Endothelial cell of umbilical vein (primary cell): ENCODE data around the gene CABP5. TPM values are rescaled to one million over a fixed set of nuclear protein-coding genes. Genes with fewer than 3 reads are reported as not detected.

ENCODE experiments used
- BruUV-seq: library from RNA; stranded (reverse); fragments of 400-500 nt; replicated peaks from 2 replicates; lab custom pipeline; 2021; lab: Mats Ljungman, UMichigan
- CTCF ChIA-PET: fragments of 300-600, 350-600 bp; sonication (Branson Sonifier 250); formaldehyde crosslinking; loops from one replicate; lab custom pipeline; 2021; ENCODE audit warnings: antibody characterized with exemption, inconsistent platforms; lab: Charles Lee
- POLR2A ChIA-PET: fragments of 300-600, 350-600 bp; sonication (Branson Sonifier 250); formaldehyde crosslinking; loops from one replicate; lab custom pipeline; 2021; ENCODE audit warnings: antibody characterized with exemption, inconsistent platforms; lab: Charles Lee
- DNase-seq: peaks from one replicate; pipeline ENCODE4 v3.0.0-alpha.2; 2011; ENCODE audit warnings: low read depth, low spot score
- FAIRE-seq: peaks from 2 replicates; lab custom pipeline; 2011; peaks lifted over from hg19 to GRCh38; lab: Jason Lieb, UNC
- H2AFZ ChIP-seq: 2 replicates; pipeline ENCODE4 v1.6.0; 2012; ENCODE audit warnings: low read depth, low read length, control low read depth, inconsistent platforms
- H3K27ac ChIP-seq: 2 replicates; pipeline ENCODE4 v1.5.1; 2011; ENCODE audit warnings: low read depth, mild to moderate bottlenecking, control low read depth, low read length, moderate library complexity; ENCODE audit not compliant: insufficient read depth
- H3K27me3 ChIP-seq, 2 experiments: 2 replicates each; pipeline versions ENCODE4 v1.6.0 to v1.6.1; 2011; ENCODE audit warnings: low read length in 2 of 2, mixed read lengths in 1 of 2; ENCODE audit not compliant: control insufficient read depth in 2 of 2, insufficient read depth in 2 of 2
- H3K36me3 ChIP-seq, 2 experiments: 2 replicates in 1 of 2; 3 replicates in 1 of 2; pipeline ENCODE4 v1.5.1; 2011; ENCODE audit warnings: low read length in 2 of 2, mild to moderate bottlenecking in 1 of 2, moderate library complexity in 1 of 2; ENCODE audit not compliant: control insufficient read depth in 2 of 2, insufficient read depth in 2 of 2; ENCODE audit errors: extremely low read depth in 1 of 2
- H3K4me1 ChIP-seq: 3 replicates; pipeline ENCODE4 v1.5.1; 2011; ENCODE audit warnings: mild to moderate bottlenecking, low read length; ENCODE audit not compliant: control insufficient read depth, insufficient read depth; ENCODE audit errors: extremely low read depth
- H3K4me2 ChIP-seq: 2 replicates; pipeline ENCODE4 v1.6.1; 2011; ENCODE audit warnings: low read length, control low read depth, mixed read lengths; ENCODE audit not compliant: insufficient read depth
- H3K4me3 ChIP-seq, 3 experiments: fragments of 200-600 bp in 1 of 3; sonication (generic), shearing (Covaris generic) in 1 of 3; replicated peaks in 1 of 3; 2 replicates each; pipeline ENCODE4 v1.5.1; 2011 to 2016; ENCODE audit warnings: control low read depth in 3 of 3, low read length in 3 of 3, mild to moderate bottlenecking in 2 of 3, inconsistent platforms in 1 of 3, low read depth in 1 of 3, moderate library complexity in 1 of 3; ENCODE audit not compliant: insufficient read depth in 1 of 3
- H3K79me2 ChIP-seq: 2 replicates; pipeline ENCODE4 v1.6.0; 2012; ENCODE audit warnings: low read length, inconsistent platforms; ENCODE audit not compliant: control insufficient read depth, insufficient read depth
- H3K9ac ChIP-seq: replicated peaks from 2 replicates; pipeline ENCODE3; 2011; ENCODE audit warnings: low read length, control low read depth; ENCODE audit not compliant: insufficient read depth; ENCODE audit errors: extremely low read depth
- H3K9me1 ChIP-seq: replicated peaks from 3 replicates; pipeline ENCODE4 v1.6.0; 2011; ENCODE audit warnings: mild to moderate bottlenecking, low read length; ENCODE audit not compliant: control insufficient read depth, insufficient read depth; ENCODE audit errors: extremely low read depth
- H3K9me3 ChIP-seq: replicated peaks from 2 replicates; pipeline ENCODE4 v1.5.1; 2012; ENCODE audit warnings: low read length, inconsistent platforms; ENCODE audit not compliant: control insufficient read depth, insufficient read depth
- H4K20me1 ChIP-seq: replicated peaks from 2 replicates; pipeline ENCODE3; 2011; ENCODE audit warnings: mild to moderate bottlenecking, low read length; ENCODE audit not compliant: control insufficient read depth, insufficient read depth; ENCODE audit errors: extremely low read depth
- EZH2 ChIP-seq: IDR thresholded peaks from 2 replicates; pipeline ENCODE4 v1.6.1; 2012; ENCODE audit warnings: borderline replicate concordance, low read depth, mild to moderate bottlenecking, moderate library complexity, low read length, inconsistent platforms; ENCODE audit not compliant: severe bottlenecking
- FOS ChIP-seq: IDR thresholded peaks from 2 replicates; pipeline ENCODE4 v1.6.1; 2011; ENCODE audit warnings: mild to moderate bottlenecking, low read length, moderate library complexity, borderline replicate concordance; ENCODE audit not compliant: insufficient read depth
- GATA2 ChIP-seq: IDR thresholded peaks from 2 replicates; pipeline ENCODE4 v1.7.0; 2011; ENCODE audit warnings: low read depth, mild to moderate bottlenecking, moderate library complexity, mixed read lengths, low read length; ENCODE audit not compliant: insufficient read length, insufficient read depth
- JUN ChIP-seq: IDR thresholded peaks from 2 replicates; pipeline ENCODE4 v1.6.1; 2011; ENCODE audit warnings: borderline replicate concordance, low read depth; ENCODE audit not compliant: insufficient read length, insufficient read depth
- POLR2A ChIP-seq: IDR thresholded peaks from 2 replicates; pipeline ENCODE4 v1.6.1; 2012; ENCODE audit warnings: low read depth, mild to moderate bottlenecking, control low read depth, low read length
- POLR2AphosphoS5 ChIP-seq: IDR thresholded peaks from 2 replicates; pipeline ENCODE4 v1.6.1; 2012; ENCODE audit warnings: low read depth, mild to moderate bottlenecking, control low read depth, low read length, moderate library complexity; ENCODE audit not compliant: insufficient read depth
- dilution Hi-C: fragments of 300-500 bp; cut with MboI; formaldehyde crosslinking; loops from one replicate; pipeline ENCODE4 v1.15.0; 2019; ENCODE audit warnings: low sequenced_read_pairs; ENCODE audit not compliant: extremely low pct_ligation_motif_present
- intact Hi-C: fragments of 100-400 bp; cut with micrococcal nuclease; formaldehyde crosslinking; loops from one replicate; pipeline ENCODE4 v1.10.0; 2022
- polyA plus RNA-seq, 4 experiments: library from polyadenylated mRNA; depleted of rRNA in 3 of 4; stranded (reverse) in 3 of 4; unstranded in 1 of 4; fragments of >200 nt; gene quantifications; 2 replicates each; pipeline versions ENCODE4 v1.2.1 to v1.2.3, GENCODE V29; 2011 to 2012; ENCODE audit warnings: missing spikeins in 1 of 4
- total RNA-seq: library from RNA; stranded (reverse); gene quantifications from 2 replicates; pipeline ENCODE4 v1.2.3, GENCODE V29; 2021
- TF ChIP-seq, protein P1 (sequence below): IDR thresholded peaks from 2 replicates; pipeline ENCODE4 v1.6.1; 2011; ENCODE audit not compliant: insufficient read depth, insufficient read length
- TF ChIP-seq, protein P2 (sequence below), 2 donors: IDR thresholded peaks; 1 replicate in 1 of 2; 2 replicates in 1 of 2; pipeline ENCODE4 v1.5.1; 2011; ENCODE audit warnings: low read length in 2 of 2, mild to moderate bottlenecking in 2 of 2, moderate library complexity in 2 of 2, control low read depth in 1 of 2, inconsistent platforms in 1 of 2, low read depth in 1 of 2; ENCODE audit not compliant: insufficient read depth in 1 of 2; ENCODE audit errors: extremely low read depth in 1 of 2

Gene CABP5
- total and polyA plus RNA-seq, 2 donors (not counting 3 experiments of a cell fraction or from before 2014, with no cell fraction given) = not detected

- POLR2A ChIA-PET = no interaction called here
- no peak for DNase-seq
- intact Hi-C loops = no loop called here
- no peaks in the 10 kb centered on the region for H3K4me1 ChIP-seq
- CTCF ChIA-PET = interaction anchor here (1.5 kb wide), 1 partner anchor 19 kb away, joined by 4 read pairs; no protein-coding TSS in a partner anchor
- dilution Hi-C loops = no loop called here
- no peaks in the 10 kb centered on the region for H3K9me1 ChIP-seq
- TF ChIP-seq GATA2 = no peak
- TF ChIP-seq JUN = no peak
- TF ChIP-seq, protein P1, sequence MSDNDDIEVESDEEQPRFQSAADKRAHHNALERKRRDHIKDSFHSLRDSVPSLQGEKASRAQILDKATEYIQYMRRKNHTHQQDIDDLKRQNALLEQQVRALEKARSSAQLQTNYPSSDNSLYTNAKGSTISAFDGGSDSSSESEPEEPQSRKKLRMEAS = no peak
- TF ChIP-seq FOS = no peak
- TF ChIP-seq POLR2A = no peak
- TF ChIP-seq POLR2AphosphoS5 = no peak
- TF ChIP-seq, protein P2, sequence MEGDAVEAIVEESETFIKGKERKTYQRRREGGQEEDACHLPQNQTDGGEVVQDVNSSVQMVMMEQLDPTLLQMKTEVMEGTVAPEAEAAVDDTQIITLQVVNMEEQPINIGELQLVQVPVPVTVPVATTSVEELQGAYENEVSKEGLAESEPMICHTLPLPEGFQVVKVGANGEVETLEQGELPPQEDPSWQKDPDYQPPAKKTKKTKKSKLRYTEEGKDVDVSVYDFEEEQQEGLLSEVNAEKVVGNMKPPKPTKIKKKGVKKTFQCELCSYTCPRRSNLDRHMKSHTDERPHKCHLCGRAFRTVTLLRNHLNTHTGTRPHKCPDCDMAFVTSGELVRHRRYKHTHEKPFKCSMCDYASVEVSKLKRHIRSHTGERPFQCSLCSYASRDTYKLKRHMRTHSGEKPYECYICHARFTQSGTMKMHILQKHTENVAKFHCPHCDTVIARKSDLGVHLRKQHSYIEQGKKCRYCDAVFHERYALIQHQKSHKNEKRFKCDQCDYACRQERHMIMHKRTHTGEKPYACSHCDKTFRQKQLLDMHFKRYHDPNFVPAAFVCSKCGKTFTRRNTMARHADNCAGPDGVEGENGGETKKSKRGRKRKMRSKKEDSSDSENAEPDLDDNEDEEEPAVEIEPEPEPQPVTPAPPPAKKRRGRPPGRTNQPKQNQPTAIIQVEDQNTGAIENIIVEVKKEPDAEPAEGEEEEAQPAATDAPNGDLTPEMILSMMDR (IDR thresholded peaks at IDR 0.05; ENCODE audit: extremely low read depth in 1 of 2, insufficient read depth in 1 of 2, low read depth in 1 of 2, low read length in 2 of 2) = no peak
- no peak for TF ChIP-seq EZH2
- no peaks in the 10 kb centered on the region for H3K9me3 ChIP-seq
- BruUV-seq = no TSS peak
- no peak overlapping the region for H2AFZ ChIP-seq
- no peak overlapping the region for H3K9ac ChIP-seq
- no peaks in the 10 kb centered on the region for H4K20me1 ChIP-seq
- H3K4me3 ChIP-seq = no peak overlapping the region
- no peaks in the 10 kb centered on the region for H3K36me3 ChIP-seq
- H3K27me3 ChIP-seq = no peaks in the 10 kb centered on the region
- no peak overlapping the region for H3K4me2 ChIP-seq
- no peaks in the 10 kb centered on the region for H3K79me2 ChIP-seq
- no peak for FAIRE-seq
- no peak overlapping the region for H3K27ac ChIP-seq
Observed at GRCh38 chr19:48025480-48025879, 18.4 kb downstream of the CABP5 start.
